Activated CD4-positive, alpha-beta T cell treated with anti-CD3 and anti-CD28 coated beads, Interleukin-2, amount 10 ng/mL, durations not matched to agents 24 days and 14 days (primary cell): ENCODE data around the gene CLDN6. TPM values are rescaled to one million over a fixed set of nuclear protein-coding genes. Genes with fewer than 3 reads are reported as not detected.

Experiments used
- DNase-seq: peaks from one replicate; pipeline ENCODE4 v3.0.0; 2022
- H3K27ac Mint-ChIP-seq: one replicate; pipeline ENCODE4 v1.8.0; 2022; ENCODE audit warnings: mild to moderate bottlenecking, mixed read lengths
- H3K27me3 Mint-ChIP-seq: one replicate; pipeline ENCODE4 v1.8.0; 2022; ENCODE audit warnings: mixed read lengths
- H3K36me3 Mint-ChIP-seq: one replicate; pipeline ENCODE4 v1.8.0; 2022; ENCODE audit warnings: low read depth, mild to moderate bottlenecking, mixed read lengths
- H3K4me1 Mint-ChIP-seq: one replicate; pipeline ENCODE4 v1.8.0; 2021; ENCODE audit warnings: mixed read lengths
- H3K4me3 Mint-ChIP-seq: one replicate; pipeline ENCODE4 v1.8.0; 2022; ENCODE audit warnings: mild to moderate bottlenecking, moderate library complexity, mixed read lengths
- H3K9me3 Mint-ChIP-seq: one replicate; pipeline ENCODE4 v1.8.0; 2021; ENCODE audit warnings: mixed read lengths
- intact Hi-C: fragments of 100-400 bp; cut with micrococcal nuclease; formaldehyde crosslinking; loops from one replicate; pipeline ENCODE4 v1.15.1; 2023
- total RNA-seq: library from RNA; stranded (reverse); gene quantifications from 2 replicates; pipeline ENCODE4 v1.2.3, GENCODE V29; 2022

Gene CLDN6
- total RNA-seq, 1 donor from 2014 or later: not detected

GRCh38 chr16:2977440-2977839 is 40.5 kb downstream of the CLDN6 start:
- Mint-ChIP-seq H3K9me3 (no peaks in the 10 kb centered on the region), H3K27me3 (peaks cover 3% of the 10 kb centered on the region), H3K4me3 (no peak overlapping the region), H3K27ac (no peak overlapping the region), H3K36me3 (peaks cover 16% of the 10 kb centered on the region), H3K4me1 (peaks cover 16% of the 10 kb centered on the region)
- intact Hi-C loops: no loop called here
- no peak for DNase-seq

GRCh38 chr16:2976673-2977072 is 41.3 kb downstream of the CLDN6 start:
- Mint-ChIP-seq H3K9me3 (no peaks in the 10 kb centered on the region), H3K36me3 (peaks cover 21% of the 10 kb centered on the region), H3K4me1 (peaks cover 17% of the 10 kb centered on the region), H3K27me3 (peaks cover under 1% of the 10 kb centered on the region), H3K4me3 (no peak overlapping the region), H3K27ac (no peak overlapping the region)
- intact Hi-C loops: no loop called here
- no peak for DNase-seq

GRCh38 chr16:2976201-2976600 is 41.8 kb downstream of the CLDN6 start:
- no peak for DNase-seq
- peaks cover 21% of the 10 kb centered on the region for H3K36me3 Mint-ChIP-seq
- H3K27ac Mint-ChIP-seq: no peak overlapping the region
- no peaks in the 10 kb centered on the region for H3K27me3 Mint-ChIP-seq
- intact Hi-C loops: no loop called here
- H3K9me3 Mint-ChIP-seq: no peaks in the 10 kb centered on the region
- no peak overlapping the region for H3K4me3 Mint-ChIP-seq
- H3K4me1 Mint-ChIP-seq: peaks cover 15% of the 10 kb centered on the region

- Mint-ChIP-seq H3K36me3 (peaks cover 27% of the 10 kb centered on the region), H3K9me3 (no peaks in the 10 kb centered on the region), H3K4me3 (no peak overlapping the region), H3K27ac (no peak overlapping the region), H3K4me1 (peaks cover 19% of the 10 kb centered on the region), H3K27me3 (no peaks in the 10 kb centered on the region)
- intact Hi-C loops: no loop called here
- DNase-seq: no peak
Observed at GRCh38 chr16:2975161-2975795, 42.7 kb downstream of the CLDN6 start.

- peaks cover 20% of the 10 kb centered on the region for H3K4me1 Mint-ChIP-seq
- H3K9me3 Mint-ChIP-seq: no peaks in the 10 kb centered on the region
- intact Hi-C loops: no loop called here
- H3K27me3 Mint-ChIP-seq: no peaks in the 10 kb centered on the region
- peaks cover 24% of the 10 kb centered on the region for H3K36me3 Mint-ChIP-seq
- H3K4me3 Mint-ChIP-seq: no peak overlapping the region
- H3K27ac Mint-ChIP-seq: no peak overlapping the region
- DNase-seq: no peak
Observed at GRCh38 chr16:2974319-2975056, 43.5 kb downstream of the CLDN6 start.

- Mint-ChIP-seq H3K27me3 (no peaks in the 10 kb centered on the region), H3K9me3 (no peaks in the 10 kb centered on the region), H3K27ac (no peak overlapping the region), H3K36me3 (peaks cover 23% of the 10 kb centered on the region), H3K4me1 (peaks cover 20% of the 10 kb centered on the region), H3K4me3 (no peak overlapping the region)
- DNase-seq: no peak
- intact Hi-C loops: no loop called here
Observed at GRCh38 chr16:2973605-2974318, 44.2 kb downstream of the CLDN6 start.

GRCh38 chr16:2973093-2973492 is 44.9 kb downstream of the CLDN6 start:
- peaks cover 25% of the 10 kb centered on the region for H3K36me3 Mint-ChIP-seq
- H3K4me3 Mint-ChIP-seq: no peak overlapping the region
- no peak overlapping the region for H3K27ac Mint-ChIP-seq
- H3K9me3 Mint-ChIP-seq: no peaks in the 10 kb centered on the region
- peaks cover 26% of the 10 kb centered on the region for H3K4me1 Mint-ChIP-seq
- intact Hi-C loops: no loop called here
- DNase-seq: no peak
- peaks cover 4% of the 10 kb centered on the region for H3K27me3 Mint-ChIP-seq

- Mint-ChIP-seq H3K36me3 (peaks cover 24% of the 10 kb centered on the region), H3K27ac (no peak overlapping the region), H3K4me3 (peak overlapping the region; percentile 24), H3K4me1 (peaks cover 23% of the 10 kb centered on the region), H3K27me3 (peaks cover 7% of the 10 kb centered on the region), H3K9me3 (no peaks in the 10 kb centered on the region)
- intact Hi-C loops: loop anchor here (2.0 kb wide), 1 partner anchor 49 kb away; the partner anchor contains the start of gene TNFRSF12A
- DNase-seq: no peak
Observed at GRCh38 chr16:2971985-2972784, 45.8 kb downstream of the CLDN6 start.

GRCh38 chr16:2971134-2971984 is 46.6 kb downstream of the CLDN6 start:
- H3K4me3 Mint-ChIP-seq: peak overlapping the region; percentile 84
- H3K4me1 Mint-ChIP-seq: peaks cover 21% of the 10 kb centered on the region
- no peak for DNase-seq
- peaks cover 21% of the 10 kb centered on the region for H3K36me3 Mint-ChIP-seq
- no peaks in the 10 kb centered on the region for H3K9me3 Mint-ChIP-seq
- intact Hi-C loops: loop anchor here (2.0 kb wide), 1 partner anchor 49 kb away; the partner anchor contains the start of gene TNFRSF12A
- peaks cover 7% of the 10 kb centered on the region for H3K27me3 Mint-ChIP-seq
- peak overlapping the region; percentile 45 for H3K27ac Mint-ChIP-seq

- Mint-ChIP-seq H3K36me3 (peaks cover 19% of the 10 kb centered on the region), H3K27me3 (peaks cover 10% of the 10 kb centered on the region), H3K27ac (peak overlapping the region; percentile 45), H3K9me3 (no peaks in the 10 kb centered on the region), H3K4me3 (peak overlapping the region; percentile 84), H3K4me1 (peaks cover 21% of the 10 kb centered on the region)
- no peak for DNase-seq
- intact Hi-C loops: loop anchor here (1.0 to 2.0 kb wide), 2 partner anchors 10 to 50 kb away; partner anchors contain the start of genes PKMYT1 and TNFRSF12A
Observed at GRCh38 chr16:2970563-2970962, 47.4 kb downstream of the CLDN6 start.

GRCh38 chr16:2969545-2970521 is 48.1 kb downstream of the CLDN6 start:
- no peaks in the 10 kb centered on the region for H3K9me3 Mint-ChIP-seq
- DNase-seq: peak; percentile 95
- intact Hi-C loops: loop anchor here (1.0 to 2.0 kb wide), 2 partner anchors 10 to 51 kb away; partner anchors contain the start of genes PKMYT1 and TNFRSF12A
- peak overlapping the region; percentile 76 for H3K27ac Mint-ChIP-seq
- H3K4me1 Mint-ChIP-seq: peaks cover 21% of the 10 kb centered on the region
- H3K36me3 Mint-ChIP-seq: peaks cover 19% of the 10 kb centered on the region
- peaks cover 14% of the 10 kb centered on the region for H3K27me3 Mint-ChIP-seq
- peak overlapping the region; percentile 84 for H3K4me3 Mint-ChIP-seq
